ENCODE data around the gene GABRP. TPM values are rescaled to one million over a fixed set of nuclear protein-coding genes. Genes with fewer than 3 reads are reported as not detected.

GABRP gene
- total RNA-seq, 2 donors from 2014 or later, result 4.8 to 5.5 TPM

DNA sequence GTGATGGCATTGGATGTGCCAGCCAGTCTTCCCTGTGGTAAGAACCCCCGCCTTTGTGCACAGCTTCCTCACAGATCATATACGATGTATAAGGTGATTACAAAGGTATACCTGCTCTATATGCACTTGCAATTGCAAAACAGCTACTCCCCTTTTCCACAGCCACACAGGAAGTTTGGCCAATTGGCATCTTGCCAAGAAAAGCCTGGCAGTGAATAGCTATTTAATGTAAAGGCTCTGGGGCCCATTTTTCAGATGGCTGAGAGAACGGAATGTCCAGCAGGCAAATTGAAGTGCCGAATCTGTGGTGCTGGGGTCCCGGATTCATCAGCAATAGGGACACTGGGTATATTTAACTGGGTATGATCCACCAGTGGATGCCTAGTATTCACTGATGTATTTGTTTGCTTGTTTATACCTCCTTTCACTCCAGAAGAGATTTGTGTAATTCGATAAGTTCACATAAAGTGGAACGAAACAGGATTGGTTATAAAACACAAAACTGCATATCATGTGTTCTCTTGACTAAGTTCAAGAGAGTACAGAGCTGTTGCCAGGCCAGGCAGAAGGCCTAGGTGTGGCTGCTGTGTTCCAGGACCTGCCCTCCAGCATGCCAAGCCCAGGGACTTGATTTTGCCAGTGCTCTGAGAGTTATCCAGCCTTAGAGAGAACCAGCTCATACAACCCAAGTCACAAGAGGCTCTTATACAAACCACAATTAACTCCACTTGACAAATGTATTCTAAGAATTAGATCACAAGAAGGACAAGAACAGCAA is 27.7 kb upstream of the GABRP start:
- DNase-seq (ENCODE audit: low spot score), result peak; percentile 76
- TF ChIP-seq, protein P1, sequence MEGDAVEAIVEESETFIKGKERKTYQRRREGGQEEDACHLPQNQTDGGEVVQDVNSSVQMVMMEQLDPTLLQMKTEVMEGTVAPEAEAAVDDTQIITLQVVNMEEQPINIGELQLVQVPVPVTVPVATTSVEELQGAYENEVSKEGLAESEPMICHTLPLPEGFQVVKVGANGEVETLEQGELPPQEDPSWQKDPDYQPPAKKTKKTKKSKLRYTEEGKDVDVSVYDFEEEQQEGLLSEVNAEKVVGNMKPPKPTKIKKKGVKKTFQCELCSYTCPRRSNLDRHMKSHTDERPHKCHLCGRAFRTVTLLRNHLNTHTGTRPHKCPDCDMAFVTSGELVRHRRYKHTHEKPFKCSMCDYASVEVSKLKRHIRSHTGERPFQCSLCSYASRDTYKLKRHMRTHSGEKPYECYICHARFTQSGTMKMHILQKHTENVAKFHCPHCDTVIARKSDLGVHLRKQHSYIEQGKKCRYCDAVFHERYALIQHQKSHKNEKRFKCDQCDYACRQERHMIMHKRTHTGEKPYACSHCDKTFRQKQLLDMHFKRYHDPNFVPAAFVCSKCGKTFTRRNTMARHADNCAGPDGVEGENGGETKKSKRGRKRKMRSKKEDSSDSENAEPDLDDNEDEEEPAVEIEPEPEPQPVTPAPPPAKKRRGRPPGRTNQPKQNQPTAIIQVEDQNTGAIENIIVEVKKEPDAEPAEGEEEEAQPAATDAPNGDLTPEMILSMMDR (IDR thresholded peaks at IDR 0.05), result no peak
- TF ChIP-seq POLR2A (IDR thresholded peaks at IDR 0.05) (peak; percentile 66), POLR2AphosphoS5 (IDR thresholded peaks at IDR 0.05) (peak; percentile 63)
- Histone ChIP-seq H3K9me3 (no peaks in the 10 kb centered on the region), H3K36me3 (no peaks in the 10 kb centered on the region), H3K4me3 (no peak overlapping the region), H3K4me1 (replicated peaks) (no peaks in the 10 kb centered on the region), H3K27me3 (replicated peaks; ENCODE audit: insufficient read depth) (no peaks in the 10 kb centered on the region), H3K27ac (peak overlapping the region in 1 of 2 donors; percentile 6)
- intact Hi-C loops (cut with DNase I), result no loop called here
- WGBS, result 53% methylated on average over 7 of the region's 7 CpGs

DNA sequence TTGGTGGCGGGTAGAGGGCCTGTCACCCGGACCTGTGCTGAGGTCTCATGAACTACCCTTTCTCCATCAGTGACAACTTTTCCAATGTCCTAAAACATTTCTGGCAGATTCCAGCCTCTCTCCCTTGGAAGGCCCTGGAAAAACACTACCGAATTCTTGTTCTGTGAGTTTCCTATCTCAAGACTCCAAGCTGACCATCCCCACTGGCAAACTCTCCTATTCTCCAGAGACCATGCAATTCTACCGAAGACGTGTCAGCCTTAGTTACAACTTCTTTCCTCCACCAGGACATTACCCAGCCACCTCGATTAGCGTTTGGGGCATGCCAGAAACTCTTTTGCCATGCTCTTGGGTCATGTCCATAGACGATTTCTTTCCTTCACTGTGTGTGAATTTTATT is 26.8 kb upstream of the GABRP start:
- peak overlapping the region in 1 of 2 donors; percentile 6 for H3K27ac ChIP-seq
- 91% methylated on average over 8 of the region's 8 CpGs for WGBS

DNA sequence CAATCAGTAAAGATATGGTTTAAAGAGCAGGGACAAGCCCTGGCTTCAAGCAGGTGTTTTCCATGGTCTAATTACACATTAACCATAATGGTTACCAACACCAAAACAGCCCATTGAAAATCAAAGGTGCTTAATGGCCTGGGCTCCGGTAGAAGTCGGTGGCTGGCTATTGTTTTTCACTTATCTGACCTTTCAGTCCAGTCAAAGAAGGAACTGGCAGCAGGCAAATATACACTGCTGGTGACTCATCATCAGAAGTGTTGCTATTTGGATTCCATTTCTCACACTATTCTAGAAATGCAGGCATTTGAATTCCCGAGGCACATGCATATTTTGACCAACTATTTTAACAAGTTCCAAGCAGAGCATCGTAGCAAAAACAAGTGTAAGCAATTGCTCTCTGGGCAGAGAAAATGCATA is 26.3 kb upstream of the GABRP start:
- Histone ChIP-seq H3K36me3 (no peaks in the 10 kb centered on the region), H3K4me3 (no peak overlapping the region), H3K9me3 (no peaks in the 10 kb centered on the region), H3K27me3 (replicated peaks; ENCODE audit: insufficient read depth) (no peaks in the 10 kb centered on the region), H3K4me1 (replicated peaks) (no peaks in the 10 kb centered on the region), H3K27ac (no peak overlapping the region)
- WGBS, result 30% methylated on average over 4 of the region's 4 CpGs
- no peak for DNase-seq (ENCODE audit: low spot score)
- TF ChIP-seq POLR2A (IDR thresholded peaks at IDR 0.05) (no peak), POLR2AphosphoS5 (IDR thresholded peaks at IDR 0.05) (peak; percentile 19)
- TF ChIP-seq, protein P1 (IDR thresholded peaks at IDR 0.05), result no peak
- intact Hi-C loops (cut with DNase I), result no loop called here

More for the DNA sequence above, 26.8 kb upstream of the GABRP start:
- no peak for DNase-seq (ENCODE audit: low spot score)
- H3K36me3 ChIP-seq, result no peaks in the 10 kb centered on the region
- H3K4me3 ChIP-seq, result no peak overlapping the region
- H3K4me1 ChIP-seq (replicated peaks), result no peaks in the 10 kb centered on the region
- TF ChIP-seq, protein P1 (IDR thresholded peaks at IDR 0.05), result no peak
- no peak for TF ChIP-seq POLR2A (IDR thresholded peaks at IDR 0.05)
- no peak for TF ChIP-seq POLR2AphosphoS5 (IDR thresholded peaks at IDR 0.05)
- no peaks in the 10 kb centered on the region for H3K9me3 ChIP-seq
- H3K27me3 ChIP-seq (replicated peaks; ENCODE audit: insufficient read depth), result no peaks in the 10 kb centered on the region
- intact Hi-C loops (cut with DNase I), result no loop called here

DNA sequence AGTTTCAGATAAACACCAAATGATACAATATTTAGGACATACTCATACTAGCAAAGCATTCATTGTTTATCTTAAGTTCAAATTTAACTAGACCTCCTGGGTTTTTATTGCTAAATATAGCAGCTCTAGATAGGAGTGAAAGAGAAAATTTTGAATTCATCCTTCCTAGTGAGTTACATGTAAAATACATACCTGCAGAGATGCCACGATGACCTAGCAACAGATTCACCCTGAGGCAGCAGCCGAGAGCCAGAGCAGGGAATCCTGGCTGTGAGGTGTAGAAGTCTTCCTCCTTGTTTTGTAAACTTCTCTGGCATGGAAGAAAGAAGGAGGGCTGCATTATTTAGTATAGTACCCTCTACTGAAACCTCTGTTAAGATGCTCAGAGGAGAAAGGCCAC is 25.9 kb upstream of the GABRP start:
- H3K9me3 ChIP-seq, result no peaks in the 10 kb centered on the region
- WGBS, result 67% methylated on average over 2 of the region's 2 CpGs
- no peaks in the 10 kb centered on the region for H3K27me3 ChIP-seq (replicated peaks; ENCODE audit: insufficient read depth)
- DNase-seq (ENCODE audit: low spot score), result no peak
- no peak overlapping the region for H3K4me3 ChIP-seq
- H3K4me1 ChIP-seq (replicated peaks), result no peaks in the 10 kb centered on the region
- H3K27ac ChIP-seq, result no peak overlapping the region
- H3K36me3 ChIP-seq, result no peaks in the 10 kb centered on the region
- intact Hi-C loops (cut with DNase I), result no loop called here
- TF ChIP-seq, protein P1 (IDR thresholded peaks at IDR 0.05), result no peak
- TF ChIP-seq POLR2A (IDR thresholded peaks at IDR 0.05) (no peak), POLR2AphosphoS5 (IDR thresholded peaks at IDR 0.05) (no peak)

- Histone ChIP-seq H3K27me3 (replicated peaks; ENCODE audit: insufficient read depth) (no peaks in the 10 kb centered on the region), H3K9me3 (no peaks in the 10 kb centered on the region), H3K4me1 (replicated peaks) (no peaks in the 10 kb centered on the region), H3K27ac (no peak overlapping the region), H3K4me3 (no peak overlapping the region), H3K36me3 (no peaks in the 10 kb centered on the region)
- DNase-seq (ENCODE audit: low spot score), result no peak
- 92% methylated on average over 3 of the region's 3 CpGs for WGBS
- intact Hi-C loops (cut with DNase I), result no loop called here
- TF ChIP-seq, protein P1 (IDR thresholded peaks at IDR 0.05), result no peak
- no peak for TF ChIP-seq POLR2A (IDR thresholded peaks at IDR 0.05)
- no peak for TF ChIP-seq POLR2AphosphoS5 (IDR thresholded peaks at IDR 0.05)
These were observed 25.0 kb upstream of the GABRP start for GRCh38 chr5:170758481-170758880.

All from prostate gland (tissue), 2 donors.